Ishikawa (cell line): Measurements from ENCODE around the gene TACSTD2.

Experiments
- CEBPB ChIP-seq: IDR thresholded peaks from 2 replicates; pipeline ENCODE4 v1.6.1; 2012
- CREB1 ChIP-seq: IDR thresholded peaks from 2 replicates; pipeline ENCODE4 v1.6.1; 2012; ENCODE audit warnings: low read depth
- EGR1 ChIP-seq: IDR thresholded peaks from 2 replicates; pipeline ENCODE4 v1.6.1; 2012
- EP300 ChIP-seq: IDR thresholded peaks from 2 replicates; pipeline ENCODE4 v1.6.1; 2012; ENCODE audit warnings: borderline replicate concordance
- FOXM1 ChIP-seq: IDR thresholded peaks from 2 replicates; pipeline ENCODE4 v1.6.1; 2012; ENCODE audit warnings: low read depth, borderline replicate concordance
- RAD21 ChIP-seq: IDR thresholded peaks from 2 replicates; pipeline ENCODE4 v1.6.1; 2012; ENCODE audit warnings: low read depth
- TAF1 ChIP-seq: IDR thresholded peaks from 2 replicates; pipeline ENCODE4 v1.6.1; 2012; ENCODE audit warnings: low read depth, mild to moderate bottlenecking
- TCF12 ChIP-seq: IDR thresholded peaks from 2 replicates; pipeline ENCODE4 v1.6.1; 2012; ENCODE audit warnings: low read depth
- YY1 ChIP-seq: IDR thresholded peaks from 2 replicates; pipeline ENCODE4 v1.6.1; 2012; ENCODE audit warnings: low read depth
- ZBTB7A ChIP-seq: IDR thresholded peaks from 2 replicates; pipeline ENCODE4 v1.6.1; 2012; ENCODE audit warnings: low read depth
- TF ChIP-seq, protein P1 (sequence below): IDR thresholded peaks from 2 replicates; pipeline ENCODE4 v1.6.1; 2012
- TF ChIP-seq, protein P2 (sequence below): IDR thresholded peaks from 2 replicates; pipeline ENCODE4 v1.6.1; 2012; ENCODE audit warnings: low read depth, mild to moderate bottlenecking
- TF ChIP-seq, protein P3 (sequence below): IDR thresholded peaks from 2 replicates; pipeline ENCODE4 v1.6.1; 2012

DNA sequence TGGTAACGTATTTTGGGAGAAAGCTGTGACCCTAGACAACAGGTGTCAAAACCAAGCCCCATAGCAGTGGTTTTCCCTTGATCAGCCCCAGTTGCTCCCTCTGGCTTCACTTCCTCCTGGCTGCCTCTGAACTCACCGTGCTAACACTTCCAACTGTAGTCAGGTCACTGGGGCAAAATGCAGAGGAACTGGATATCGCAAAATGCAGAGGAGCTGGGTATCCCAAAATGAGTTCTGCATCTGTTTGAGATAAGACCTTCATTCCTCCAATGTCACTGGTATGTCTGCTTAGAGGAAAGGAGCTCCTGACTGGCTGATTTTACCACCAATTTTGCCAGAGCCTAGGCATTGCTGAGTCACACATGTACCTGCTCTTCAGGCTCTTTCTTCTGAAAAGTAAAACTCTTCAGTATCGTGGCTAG is 19.6 kb upstream of the TACSTD2 start:
- TF ChIP-seq EP300 (no peak), TAF1 (no peak), RAD21 (no peak), CREB1 (no peak), YY1 (no peak), EGR1 (no peak), FOXM1 (no peak), ZBTB7A (no peak), CEBPB (no peak), TCF12 (no peak)
- TF ChIP-seq, protein P1, sequence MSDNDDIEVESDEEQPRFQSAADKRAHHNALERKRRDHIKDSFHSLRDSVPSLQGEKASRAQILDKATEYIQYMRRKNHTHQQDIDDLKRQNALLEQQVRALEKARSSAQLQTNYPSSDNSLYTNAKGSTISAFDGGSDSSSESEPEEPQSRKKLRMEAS = no peak
- TF ChIP-seq, protein P2, sequence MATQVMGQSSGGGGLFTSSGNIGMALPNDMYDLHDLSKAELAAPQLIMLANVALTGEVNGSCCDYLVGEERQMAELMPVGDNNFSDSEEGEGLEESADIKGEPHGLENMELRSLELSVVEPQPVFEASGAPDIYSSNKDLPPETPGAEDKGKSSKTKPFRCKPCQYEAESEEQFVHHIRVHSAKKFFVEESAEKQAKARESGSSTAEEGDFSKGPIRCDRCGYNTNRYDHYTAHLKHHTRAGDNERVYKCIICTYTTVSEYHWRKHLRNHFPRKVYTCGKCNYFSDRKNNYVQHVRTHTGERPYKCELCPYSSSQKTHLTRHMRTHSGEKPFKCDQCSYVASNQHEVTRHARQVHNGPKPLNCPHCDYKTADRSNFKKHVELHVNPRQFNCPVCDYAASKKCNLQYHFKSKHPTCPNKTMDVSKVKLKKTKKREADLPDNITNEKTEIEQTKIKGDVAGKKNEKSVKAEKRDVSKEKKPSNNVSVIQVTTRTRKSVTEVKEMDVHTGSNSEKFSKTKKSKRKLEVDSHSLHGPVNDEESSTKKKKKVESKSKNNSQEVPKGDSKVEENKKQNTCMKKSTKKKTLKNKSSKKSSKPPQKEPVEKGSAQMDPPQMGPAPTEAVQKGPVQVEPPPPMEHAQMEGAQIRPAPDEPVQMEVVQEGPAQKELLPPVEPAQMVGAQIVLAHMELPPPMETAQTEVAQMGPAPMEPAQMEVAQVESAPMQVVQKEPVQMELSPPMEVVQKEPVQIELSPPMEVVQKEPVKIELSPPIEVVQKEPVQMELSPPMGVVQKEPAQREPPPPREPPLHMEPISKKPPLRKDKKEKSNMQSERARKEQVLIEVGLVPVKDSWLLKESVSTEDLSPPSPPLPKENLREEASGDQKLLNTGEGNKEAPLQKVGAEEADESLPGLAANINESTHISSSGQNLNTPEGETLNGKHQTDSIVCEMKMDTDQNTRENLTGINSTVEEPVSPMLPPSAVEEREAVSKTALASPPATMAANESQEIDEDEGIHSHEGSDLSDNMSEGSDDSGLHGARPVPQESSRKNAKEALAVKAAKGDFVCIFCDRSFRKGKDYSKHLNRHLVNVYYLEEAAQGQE = no peak
- TF ChIP-seq, protein P3, sequence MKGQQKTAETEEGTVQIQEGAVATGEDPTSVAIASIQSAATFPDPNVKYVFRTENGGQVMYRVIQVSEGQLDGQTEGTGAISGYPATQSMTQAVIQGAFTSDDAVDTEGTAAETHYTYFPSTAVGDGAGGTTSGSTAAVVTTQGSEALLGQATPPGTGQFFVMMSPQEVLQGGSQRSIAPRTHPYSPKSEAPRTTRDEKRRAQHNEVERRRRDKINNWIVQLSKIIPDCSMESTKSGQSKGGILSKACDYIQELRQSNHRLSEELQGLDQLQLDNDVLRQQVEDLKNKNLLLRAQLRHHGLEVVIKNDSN = no peak
